GM23338 (cell line): ENCODE data around the gene TCF7. TPM values are rescaled to one million over a fixed set of nuclear protein-coding genes. Genes with fewer than 3 reads are reported as not detected.

Experiments
- ATAC-seq: fragments of 200-7000 bp; cut with Tn5 transposase; 3 replicates; pipeline ENCODE4 v1.9.1; 2020
- DNase-seq: peaks from one replicate; pipeline ENCODE4 v3.0.0-alpha.2; 2015; ENCODE audit warnings: low spot score
- H2AFZ ChIP-seq: fragments of 200-600 bp; sonication (generic); 2 replicates; pipeline ENCODE4 v1.8.0; 2016; ENCODE audit warnings: antibody characterized with exemption, mild to moderate bottlenecking, moderate library complexity
- H3F3A ChIP-seq: fragments of 200-600 bp; sonication (generic); replicated peaks from 2 replicates; pipeline ENCODE4 v1.8.0; 2017; ENCODE audit warnings: antibody characterized with exemption, mixed run types, low read depth
- H3K27ac ChIP-seq: fragments of 200-600 bp; sonication (generic); 2 replicates; pipeline ENCODE4 v1.6.1; 2016; ENCODE audit warnings: low read depth
- H3K27me3 ChIP-seq: fragments of 200-600 bp; sonication (generic); 2 replicates; pipeline ENCODE4 v1.8.0; 2016; ENCODE audit warnings: mild to moderate bottlenecking, mixed run types, moderate library complexity; ENCODE audit not compliant: insufficient read depth
- H3K36me3 ChIP-seq: fragments of 200-600 bp; sonication (generic); 2 replicates; pipeline ENCODE4 v1.8.0; 2016; ENCODE audit warnings: mild to moderate bottlenecking; ENCODE audit not compliant: insufficient read depth
- H3K4me1 ChIP-seq: fragments of 200-600 bp; sonication (generic); 2 replicates; pipeline ENCODE4 v1.8.0; 2016; ENCODE audit warnings: mild to moderate bottlenecking, moderate library complexity; ENCODE audit not compliant: insufficient read depth
- H3K4me2 ChIP-seq: fragments of 200-600 bp; sonication (generic); 2 replicates; pipeline ENCODE4 v1.7.1; 2017; ENCODE audit warnings: mixed run types
- H3K4me3 ChIP-seq: fragments of 200-600 bp; sonication (generic); 2 replicates; pipeline ENCODE4 v1.6.1; 2016; ENCODE audit warnings: mixed run types
- H3K79me2 ChIP-seq: fragments of 200-600 bp; sonication (generic); replicated peaks from 2 replicates; pipeline ENCODE4 v1.8.0; 2017; ENCODE audit warnings: mild to moderate bottlenecking; ENCODE audit not compliant: insufficient read depth
- H3K9me2 ChIP-seq: fragments of 200-600 bp; sonication (generic); 2 replicates; pipeline ENCODE4 v1.8.0; 2017; ENCODE audit not compliant: insufficient read depth
- H4K20me1 ChIP-seq: fragments of 200-600 bp; sonication (generic); replicated peaks from 2 replicates; pipeline ENCODE4 v1.8.0; 2017; ENCODE audit warnings: mild to moderate bottlenecking; ENCODE audit not compliant: insufficient read depth
- H3K27ac Mint-ChIP-seq: 2 replicates; pipeline ENCODE4 v1.8.0; 2020; ENCODE audit warnings: inconsistent platforms, mild to moderate bottlenecking, moderate library complexity, mixed read lengths
- H3K27me3 Mint-ChIP-seq: 3 replicates; pipeline ENCODE4 v1.8.0; 2022; ENCODE audit warnings: low read depth, mild to moderate bottlenecking, moderate library complexity, mixed read lengths, inconsistent platforms; ENCODE audit not compliant: insufficient read depth, poor library complexity
- H3K36me3 Mint-ChIP-seq: 3 replicates; pipeline ENCODE4 v1.8.0; 2021; ENCODE audit warnings: low read depth, mild to moderate bottlenecking, inconsistent platforms, moderate library complexity, mixed read lengths
- H3K4me1 Mint-ChIP-seq: 3 replicates; pipeline ENCODE4 v1.8.0; 2020; ENCODE audit warnings: mild to moderate bottlenecking, inconsistent platforms, mixed read lengths
- H3K4me3 Mint-ChIP-seq: 3 replicates; pipeline ENCODE4 v1.8.0; 2021; ENCODE audit warnings: moderate library complexity, mild to moderate bottlenecking, inconsistent platforms, mixed read lengths
- H3K9me3 Mint-ChIP-seq: 3 replicates; pipeline ENCODE4 v1.8.0; 2020; ENCODE audit warnings: moderate library complexity, mild to moderate bottlenecking, inconsistent platforms, mixed read lengths
- CREB1 ChIP-seq: fragments of 250-450 bp; sonication (Bioruptor Pico); IDR thresholded peaks from 2 replicates; pipeline ENCODE4 v1.5.0; 2020; ENCODE audit warnings: low read depth, mild to moderate bottlenecking, moderate library complexity
- CTCF ChIP-seq, 2 experiments: fragments of 200-600 bp in 1 of 2; sonication (generic) in 1 of 2; conservative IDR thresholded peaks; 2 replicates each; pipeline versions ENCODE4 v1.5.1 to v1.6.1; 2016 to 2017; ENCODE audit warnings: antibody characterized with exemption in 2 of 2, low read depth in 2 of 2, mild to moderate bottlenecking in 2 of 2, moderate library complexity in 1 of 2
- EZH2 ChIP-seq: fragments of 200-600 bp; sonication (generic); IDR thresholded peaks from one replicate; pipeline ENCODE4 v1.8.0; 2017; ENCODE audit warnings: antibody characterized with exemption, mild to moderate bottlenecking, low read depth; ENCODE audit not compliant: unreplicated experiment
- EZH2phosphoT487 ChIP-seq: fragments of 200-600 bp; sonication (generic); IDR thresholded peaks from one replicate; pipeline ENCODE4 v1.8.1; 2018; ENCODE audit warnings: antibody characterized with exemption; ENCODE audit not compliant: unreplicated experiment
- NANOG ChIP-seq: IDR thresholded peaks from 2 replicates; pipeline ENCODE4 v1.6.1; 2016; ENCODE audit warnings: antibody characterized with exemption, borderline replicate concordance
- REST ChIP-seq: IDR thresholded peaks from one replicate; pipeline ENCODE4 v1.6.1; 2018; ENCODE audit warnings: antibody characterized with exemption; ENCODE audit not compliant: unreplicated experiment
- STAT1 ChIP-seq: IDR thresholded peaks from one replicate; pipeline ENCODE4 v1.6.1; 2016; ENCODE audit warnings: antibody characterized with exemption; ENCODE audit not compliant: unreplicated experiment
- ZNF114 ChIP-seq: fragments of 250-450 bp; sonication (Bioruptor Pico); IDR thresholded peaks from 2 replicates; pipeline ENCODE4 v1.5.0; 2020; ENCODE audit warnings: mild to moderate bottlenecking, moderate library complexity
- ZNF331 ChIP-seq: fragments of 250-450 bp; sonication (Bioruptor Pico); IDR thresholded peaks from 2 replicates; pipeline ENCODE4 v1.5.0; 2020; ENCODE audit warnings: low read depth, mild to moderate bottlenecking, moderate library complexity
- polyA plus RNA-seq: library from polyadenylated mRNA; unstranded; fragments of >200 nt; fragmentation: Nextera tagmentation; extraction: Ambion mirVana; gene quantifications from 2 replicates; pipeline ENCODE4 v1.2.1, GENCODE V29; 2016
- total RNA-seq: library from RNA; depleted of rRNA; stranded (reverse); fragments of >200 nt; shearing (Covaris generic); gene quantifications from 2 replicates; pipeline ENCODE4 v1.2.3, GENCODE V29; 2014

Gene TCF7
- total and polyA plus RNA-seq, 2 experiments from 2014 or later = 5.6 to 8.1 TPM

GRCh38 chr5:134093351-134093750, 21.1 kb upstream of the TCF7 start:
- Mint-ChIP-seq H3K4me3 (no peak overlapping the region), H3K36me3 (no peaks in the 10 kb centered on the region), H3K27me3 (peaks cover 13% of the 10 kb centered on the region), H3K9me3 (no peaks in the 10 kb centered on the region), H3K4me1 (peaks cover 19% of the 10 kb centered on the region), H3K27ac (no peak overlapping the region)
- no peak for TF ChIP-seq CREB1 (CRISPR knock-in tag)
- no peak for TF ChIP-seq STAT1
- TF ChIP-seq ZNF331 (CRISPR knock-in tag) = no peak
- TF ChIP-seq ZNF114 (CRISPR knock-in tag) = no peak
- TF ChIP-seq EZH2 = no peak
- TF ChIP-seq REST = no peak
- no peak for TF ChIP-seq NANOG
- no peak for TF ChIP-seq CTCF (conservative IDR thresholded peaks at IDR 0.05; ENCODE audit: low read depth in 2 of 2)
- Histone ChIP-seq H3K36me3 (no peaks in the 10 kb centered on the region), H3K27me3 (peaks cover 4% of the 10 kb centered on the region), H3F3A (no peaks in the 10 kb centered on the region), H3K79me2 (no peaks in the 10 kb centered on the region), H3K4me3 (no peak overlapping the region), H2AFZ (no peak overlapping the region), H3K27ac (no peak overlapping the region), H4K20me1 (no peaks in the 10 kb centered on the region), H3K9me2 (no peaks in the 10 kb centered on the region), H3K4me2 (no peak overlapping the region), H3K4me1 (no peaks in the 10 kb centered on the region)
- DNase-seq = no peak
- no peak for ATAC-seq

- H3K9me3 Mint-ChIP-seq = no peaks in the 10 kb centered on the region
Observed at GRCh38 chr5:134095293-134095692, 19.2 kb upstream of the TCF7 start.

More at GRCh38 chr5:134095293-134095692, 19.2 kb upstream of the TCF7 start:
- Histone ChIP-seq H3K27ac (no peak overlapping the region), H3K4me2 (no peak overlapping the region), H3K4me3 (no peak overlapping the region), H2AFZ (peak overlapping the region; percentile 91; the same call in 1 of the 2 replicates), H3K4me1 (peaks cover 13% of the 10 kb centered on the region), H3K79me2 (no peaks in the 10 kb centered on the region), H4K20me1 (no peaks in the 10 kb centered on the region), H3F3A (no peaks in the 10 kb centered on the region), H3K9me2 (no peaks in the 10 kb centered on the region), H3K36me3 (no peaks in the 10 kb centered on the region), H3K27me3 (peaks cover 16% of the 10 kb centered on the region)
- DNase-seq (no peak), ATAC-seq (no peak)
- no peak overlapping the region for H3K27ac Mint-ChIP-seq
- no peak overlapping the region for H3K4me3 Mint-ChIP-seq
- H3K4me1 Mint-ChIP-seq = peaks cover 26% of the 10 kb centered on the region
- peaks cover 27% of the 10 kb centered on the region for H3K27me3 Mint-ChIP-seq
- TF ChIP-seq EZH2phosphoT487 = no peak
- H3K36me3 Mint-ChIP-seq = no peaks in the 10 kb centered on the region
